GM13977 (cell line): ENCODE results near the gene MMP28.

Source experiments
- DNase-seq: peaks from one replicate; pipeline ENCODE4 v3.0.0; 2012; ENCODE audit warnings: low spot score
- in situ Hi-C: fragments of 300-500 bp; cut with MboI; formaldehyde crosslinking; loops from one replicate; pipeline ENCODE4 v1.12.0; 2022; ENCODE audit warnings: low sequenced_read_pairs, low pct_unique_long_range_greater_than_20kb, mixed read lengths, inconsistent platforms; ENCODE audit not compliant: unreplicated experiment
- TF ChIP-seq, protein P1 (sequence below): IDR thresholded peaks from 2 replicates; pipeline ENCODE4 v1.5.1; 2012; ENCODE audit warnings: mild to moderate bottlenecking, control low read depth; ENCODE audit not compliant: insufficient read depth; ENCODE audit errors: extremely low read depth, missing control alignments

MMP28 gene

GRCh38 chr17:35780950-35781349 is 14.5 kb downstream of the MMP28 start:
- in situ Hi-C loops: no loop called here
- TF ChIP-seq, protein P1, sequence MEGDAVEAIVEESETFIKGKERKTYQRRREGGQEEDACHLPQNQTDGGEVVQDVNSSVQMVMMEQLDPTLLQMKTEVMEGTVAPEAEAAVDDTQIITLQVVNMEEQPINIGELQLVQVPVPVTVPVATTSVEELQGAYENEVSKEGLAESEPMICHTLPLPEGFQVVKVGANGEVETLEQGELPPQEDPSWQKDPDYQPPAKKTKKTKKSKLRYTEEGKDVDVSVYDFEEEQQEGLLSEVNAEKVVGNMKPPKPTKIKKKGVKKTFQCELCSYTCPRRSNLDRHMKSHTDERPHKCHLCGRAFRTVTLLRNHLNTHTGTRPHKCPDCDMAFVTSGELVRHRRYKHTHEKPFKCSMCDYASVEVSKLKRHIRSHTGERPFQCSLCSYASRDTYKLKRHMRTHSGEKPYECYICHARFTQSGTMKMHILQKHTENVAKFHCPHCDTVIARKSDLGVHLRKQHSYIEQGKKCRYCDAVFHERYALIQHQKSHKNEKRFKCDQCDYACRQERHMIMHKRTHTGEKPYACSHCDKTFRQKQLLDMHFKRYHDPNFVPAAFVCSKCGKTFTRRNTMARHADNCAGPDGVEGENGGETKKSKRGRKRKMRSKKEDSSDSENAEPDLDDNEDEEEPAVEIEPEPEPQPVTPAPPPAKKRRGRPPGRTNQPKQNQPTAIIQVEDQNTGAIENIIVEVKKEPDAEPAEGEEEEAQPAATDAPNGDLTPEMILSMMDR: no peak
- DNase-seq: no peak

DNA sequence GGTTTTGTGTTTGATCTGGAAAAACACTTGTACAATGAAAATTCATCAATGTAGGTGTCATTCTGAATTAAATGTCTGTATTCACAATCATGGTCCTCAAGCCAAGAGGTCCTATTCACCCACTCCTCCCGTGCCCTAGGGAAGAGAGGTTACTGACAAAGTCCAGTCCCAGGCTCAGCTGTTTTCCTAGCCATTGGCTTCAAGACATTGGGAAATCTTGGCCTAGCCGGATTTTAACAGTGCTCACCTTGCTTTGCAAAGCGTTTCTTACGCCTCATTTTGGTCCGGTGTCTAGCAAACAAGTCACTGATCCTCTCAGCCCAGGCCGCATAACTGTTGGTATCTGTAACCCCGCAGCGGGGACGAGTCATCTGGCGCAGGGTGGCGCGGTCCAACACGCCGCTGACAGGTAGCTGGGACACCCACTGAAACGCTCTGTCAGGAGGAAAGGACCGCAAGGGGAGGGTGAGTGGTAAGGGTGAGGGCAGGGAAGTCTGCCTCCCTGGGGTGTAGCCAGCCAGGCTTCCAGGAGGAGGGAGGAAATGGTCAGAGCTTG is 16.7 kb downstream of the MMP28 start:
- in situ Hi-C loops: no loop called here
- TF ChIP-seq, protein P1: no peak
- DNase-seq: no peak

DNA sequence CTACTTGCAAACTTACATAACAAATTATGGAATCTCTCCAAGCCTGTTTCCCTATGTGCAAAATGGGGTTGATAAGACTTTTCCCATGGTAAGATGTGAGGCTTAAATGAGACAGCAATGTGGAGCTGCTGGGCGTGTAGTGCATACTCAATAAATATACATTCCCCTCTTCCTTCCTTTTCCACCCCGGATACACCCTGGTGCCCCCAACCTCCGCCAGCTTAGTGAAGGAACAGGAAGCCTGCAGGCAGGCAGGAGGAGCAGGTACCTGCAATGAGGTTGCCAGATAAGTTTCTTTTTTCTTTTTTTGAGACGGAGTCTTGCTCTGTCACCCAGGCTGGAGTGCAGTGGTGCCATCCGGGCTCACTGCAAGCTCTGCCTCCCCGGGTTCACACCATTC is 19.9 kb downstream of the MMP28 start:
- in situ Hi-C loops: no loop called here
- DNase-seq: no peak
- TF ChIP-seq, protein P1: no peak

- in situ Hi-C loops: no loop called here
- no peak for DNase-seq
- TF ChIP-seq, protein P1: no peak
Measured at GRCh38 chr17:35775039-35775438, 20.4 kb downstream of the MMP28 start.

- in situ Hi-C loops: no loop called here
- TF ChIP-seq, protein P1: no peak
- no peak for DNase-seq
Measured at GRCh38 chr17:35774499-35774898, 20.9 kb downstream of the MMP28 start.

DNA sequence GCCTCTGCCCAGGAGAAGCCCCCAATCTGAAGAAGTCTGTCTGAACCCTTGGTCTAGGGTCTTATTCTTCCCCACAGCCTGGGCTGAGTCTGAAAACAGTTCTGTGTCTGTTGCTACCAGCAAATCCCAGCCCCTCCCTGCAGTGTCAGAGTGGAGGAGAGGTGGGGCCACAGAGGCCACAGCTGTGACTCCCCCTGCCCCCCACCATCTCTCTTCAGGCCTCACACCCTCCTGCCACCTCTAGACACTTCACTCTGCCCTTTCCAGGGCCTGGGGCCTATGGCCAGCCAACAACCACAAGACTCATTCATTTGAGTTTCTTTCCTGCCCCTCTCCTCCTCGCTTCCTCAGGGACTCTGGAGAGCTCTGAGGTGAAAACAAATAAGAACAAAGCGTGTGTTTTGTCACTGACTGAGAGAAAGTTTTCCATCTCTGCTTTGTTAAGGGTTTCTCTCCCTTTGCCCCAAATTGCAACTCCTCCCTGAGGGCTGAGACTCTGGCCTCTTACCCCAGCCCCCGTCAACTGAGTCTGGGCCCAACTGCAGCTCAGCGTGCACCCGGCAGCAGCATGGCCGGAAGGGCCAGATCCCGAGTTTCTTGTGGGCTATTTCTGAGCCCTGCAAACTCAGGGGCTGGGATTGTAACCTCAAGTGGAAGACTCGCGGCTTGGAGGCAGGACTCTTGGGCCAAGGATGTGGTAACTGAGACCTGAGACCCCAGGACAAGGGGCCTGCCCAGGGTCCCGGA is 21.6 kb downstream of the MMP28 start:
- in situ Hi-C loops: no loop called here
- TF ChIP-seq, protein P1: no peak

More for the DNA sequence above, 21.6 kb downstream of the MMP28 start:
- no peak for DNase-seq
